Stimulated activated CD8-positive, alpha-beta memory T cell treated with anti-CD3 and anti-CD28 coated beads, Interleukin-7, amount 100 ng/mL, for 48 hours (primary cell): ENCODE measurements around the gene LRP8.
A peak's percentile ranks its signal among the peaks of the same experiment; 100 is the strongest.

Experiments
- DNase-seq, 2 donors: peaks; one replicate each; pipeline ENCODE4 v3.0.0-alpha.2; 2020; ENCODE audit warnings: low read depth in 1 of 2; ENCODE audit errors: extremely low read depth in 1 of 2

LRP8 gene

DNA sequence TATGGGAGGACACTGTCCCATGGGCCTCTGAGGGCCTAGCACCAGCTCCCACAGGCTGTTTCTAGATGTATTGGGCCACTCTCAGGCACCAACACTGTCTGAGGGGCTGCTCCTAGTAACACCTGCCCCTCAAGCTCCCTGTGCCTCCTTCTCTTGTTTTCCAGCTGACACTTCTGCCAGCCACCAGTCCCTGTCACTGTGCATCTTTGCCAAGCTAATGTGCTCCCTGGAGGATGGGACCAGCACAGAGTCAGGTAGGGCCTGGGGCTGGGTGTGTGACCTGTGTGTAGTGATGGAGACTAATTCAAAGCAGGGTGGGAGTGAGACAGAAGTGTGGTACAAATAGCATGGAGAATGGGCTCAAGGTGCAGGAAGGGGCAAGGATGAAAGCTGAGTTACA lies 60.1 kb downstream of the LRP8 start:
- no peak for DNase-seq

GRCh38 chr1:53266038-53266437 lies 61.8 kb downstream of the LRP8 start:
- DNase-seq = no peak

- DNase-seq = no peak
Observed at GRCh38 chr1:53265581-53265980, 62.3 kb downstream of the LRP8 start.

- DNase-seq = no peak
Observed at GRCh38 chr1:53264048-53264447, 63.8 kb downstream of the LRP8 start.

DNA sequence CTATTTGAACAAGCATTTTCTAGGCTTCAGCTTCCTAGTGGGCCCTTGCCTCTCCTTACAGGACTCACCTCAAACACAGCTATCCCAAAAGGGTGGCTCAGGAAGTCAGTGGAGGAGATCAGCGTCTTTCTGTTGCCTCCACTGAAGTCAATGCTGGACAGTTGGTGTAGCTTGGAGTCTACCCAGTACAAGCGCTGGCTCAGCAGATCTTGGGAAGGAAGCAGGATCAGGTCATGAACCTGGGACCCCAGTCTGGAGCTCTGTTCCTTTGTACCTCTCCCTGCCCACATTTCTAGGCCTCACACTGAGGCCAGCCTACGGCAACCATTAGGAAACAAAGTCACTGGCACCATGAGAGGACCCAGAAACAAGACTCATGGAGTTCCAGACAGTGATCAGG lies 65.9 kb downstream of the LRP8 start:
- DNase-seq = no peak

GRCh38 chr1:53260631-53261247 lies 67.1 kb downstream of the LRP8 start:
- DNase-seq = no peak

- no peak for DNase-seq
Observed at GRCh38 chr1:53259932-53260331, 67.9 kb downstream of the LRP8 start.

- DNase-seq = no peak
Observed at GRCh38 chr1:53258216-53258615, 69.7 kb downstream of the LRP8 start.

DNA sequence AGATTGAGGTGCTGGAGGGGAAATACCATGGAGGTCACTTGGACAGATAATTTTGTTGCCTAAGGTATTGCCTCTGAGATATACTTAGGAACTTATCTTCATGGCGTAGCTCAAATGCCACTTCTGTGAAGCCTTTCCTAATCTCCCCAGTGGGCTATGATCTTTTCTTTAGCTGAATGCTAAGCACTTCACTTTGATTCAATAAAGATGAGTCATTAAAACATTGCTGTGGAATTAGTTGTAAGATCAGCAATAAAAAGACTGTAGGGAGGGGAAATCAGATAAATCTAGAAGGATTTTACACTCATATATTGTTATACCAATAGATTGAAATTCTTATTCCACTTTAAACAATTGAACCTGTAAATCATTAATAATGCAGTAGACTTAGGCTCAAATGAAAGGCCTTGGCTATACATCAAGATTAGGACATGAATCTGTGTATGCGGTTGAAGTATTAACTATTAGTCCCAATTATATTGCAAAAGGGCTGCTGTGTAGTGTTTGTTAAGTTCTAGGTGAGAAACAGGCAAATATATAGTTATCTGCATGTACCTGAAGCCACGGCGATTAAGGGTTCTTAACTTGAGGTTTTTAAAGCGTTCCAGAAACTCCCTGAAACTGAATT lies 70.3 kb downstream of the LRP8 start:
- no peak for DNase-seq

- DNase-seq = no peak
Observed at GRCh38 chr1:53256511-53257453, 71.1 kb downstream of the LRP8 start.

DNA sequence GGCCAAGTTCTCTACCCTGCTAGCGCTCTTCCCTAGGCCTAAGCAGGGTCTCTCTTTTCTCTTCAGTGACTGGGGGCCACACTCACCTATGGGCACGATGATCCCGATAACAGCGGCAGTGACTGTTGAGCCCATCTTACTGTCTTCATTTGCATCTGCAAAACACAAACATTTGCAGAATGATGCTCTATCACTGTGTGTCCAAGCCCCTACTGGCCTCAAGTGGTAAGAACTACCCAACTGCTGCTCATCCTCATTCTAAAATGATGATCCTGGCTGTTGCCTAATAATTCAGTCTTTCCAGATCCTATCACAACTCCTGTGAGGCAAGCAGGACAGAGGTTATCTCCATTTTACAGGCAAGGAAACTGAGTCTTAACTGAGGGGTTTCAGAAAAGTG lies 72.8 kb downstream of the LRP8 start:
- no peak for DNase-seq

DNA sequence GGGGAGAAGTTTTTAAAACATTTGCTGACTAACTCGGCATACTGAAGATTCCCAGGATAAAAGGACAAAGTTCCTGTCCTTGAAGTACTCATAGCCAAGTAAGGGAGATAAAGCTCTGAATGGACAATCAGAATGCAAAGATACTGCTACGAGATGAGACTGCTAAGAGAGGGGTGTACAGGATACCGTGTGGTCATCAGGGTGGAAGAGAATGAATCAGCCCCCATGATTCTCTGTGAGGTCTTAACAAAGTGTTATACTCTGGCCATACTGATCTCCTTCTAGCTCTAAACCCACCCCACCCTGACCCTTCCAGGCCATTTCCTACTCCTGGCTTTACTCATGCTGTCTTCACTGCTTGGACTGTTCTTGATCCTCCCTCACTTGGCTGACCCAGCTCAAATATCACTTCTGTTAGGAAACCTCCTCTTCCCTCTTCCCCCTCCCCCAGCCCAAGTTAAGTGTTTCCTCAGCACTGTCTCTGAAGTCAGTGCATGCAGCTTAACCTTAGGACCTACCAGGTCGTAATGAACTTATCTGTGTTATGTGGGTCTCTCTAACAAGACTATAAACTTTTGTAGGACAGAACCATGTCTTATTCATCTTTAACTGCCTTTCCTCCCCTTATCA lies 73.7 kb downstream of the LRP8 start:
- no peak for DNase-seq

DNA sequence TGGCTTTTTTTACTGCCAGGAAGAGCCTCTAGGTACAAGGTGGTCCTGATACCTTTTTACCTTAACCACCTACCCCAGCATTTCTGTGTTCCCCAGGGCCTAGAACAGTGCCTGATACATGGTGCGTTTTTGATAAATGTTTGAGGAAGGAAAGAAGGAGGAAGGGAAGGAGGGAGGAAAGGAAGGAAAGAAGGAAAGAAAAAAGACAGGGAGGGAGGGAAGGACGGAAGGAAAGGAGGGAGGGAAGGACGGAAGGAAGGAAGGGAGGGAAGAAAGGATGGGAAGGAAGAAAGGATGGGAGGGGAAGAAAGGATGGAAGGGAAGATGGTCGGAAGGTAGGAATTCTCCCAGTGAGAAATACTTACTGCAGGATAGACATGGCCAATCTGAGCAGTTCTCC lies 77.5 kb downstream of the LRP8 start:
- DNase-seq = no peak

- DNase-seq = no peak
Observed at GRCh38 chr1:53249706-53250105, 78.2 kb downstream of the LRP8 start.

- no peak for DNase-seq
Observed at GRCh38 chr1:53246261-53247134, 81.4 kb downstream of the LRP8 start.

- DNase-seq = no peak
Observed at GRCh38 chr1:53244141-53244540, 83.7 kb downstream of the LRP8 start.

GRCh38 chr1:53242381-53242780 lies 85.5 kb downstream of the LRP8 start:
- DNase-seq = no peak

DNA sequence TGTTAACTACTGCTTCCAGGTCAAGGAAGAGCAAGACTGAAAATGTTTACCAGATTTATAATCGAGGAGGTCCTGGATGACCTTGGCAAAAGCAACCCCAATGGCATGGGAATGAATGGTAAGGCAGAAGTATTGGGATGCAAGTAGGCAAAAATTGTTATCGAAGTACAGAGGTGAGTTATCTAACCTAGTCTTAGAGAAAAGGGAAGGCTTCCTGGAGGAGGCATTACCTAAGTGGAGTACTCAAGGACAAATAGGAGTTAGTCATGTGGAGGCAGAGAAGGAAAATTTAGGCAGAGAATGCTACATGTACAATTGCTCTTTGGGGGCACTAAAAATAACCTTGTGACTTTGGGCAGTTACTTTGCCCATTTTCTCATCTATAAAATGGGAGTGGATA lies 86.0 kb downstream of the LRP8 start:
- DNase-seq = no peak

DNA sequence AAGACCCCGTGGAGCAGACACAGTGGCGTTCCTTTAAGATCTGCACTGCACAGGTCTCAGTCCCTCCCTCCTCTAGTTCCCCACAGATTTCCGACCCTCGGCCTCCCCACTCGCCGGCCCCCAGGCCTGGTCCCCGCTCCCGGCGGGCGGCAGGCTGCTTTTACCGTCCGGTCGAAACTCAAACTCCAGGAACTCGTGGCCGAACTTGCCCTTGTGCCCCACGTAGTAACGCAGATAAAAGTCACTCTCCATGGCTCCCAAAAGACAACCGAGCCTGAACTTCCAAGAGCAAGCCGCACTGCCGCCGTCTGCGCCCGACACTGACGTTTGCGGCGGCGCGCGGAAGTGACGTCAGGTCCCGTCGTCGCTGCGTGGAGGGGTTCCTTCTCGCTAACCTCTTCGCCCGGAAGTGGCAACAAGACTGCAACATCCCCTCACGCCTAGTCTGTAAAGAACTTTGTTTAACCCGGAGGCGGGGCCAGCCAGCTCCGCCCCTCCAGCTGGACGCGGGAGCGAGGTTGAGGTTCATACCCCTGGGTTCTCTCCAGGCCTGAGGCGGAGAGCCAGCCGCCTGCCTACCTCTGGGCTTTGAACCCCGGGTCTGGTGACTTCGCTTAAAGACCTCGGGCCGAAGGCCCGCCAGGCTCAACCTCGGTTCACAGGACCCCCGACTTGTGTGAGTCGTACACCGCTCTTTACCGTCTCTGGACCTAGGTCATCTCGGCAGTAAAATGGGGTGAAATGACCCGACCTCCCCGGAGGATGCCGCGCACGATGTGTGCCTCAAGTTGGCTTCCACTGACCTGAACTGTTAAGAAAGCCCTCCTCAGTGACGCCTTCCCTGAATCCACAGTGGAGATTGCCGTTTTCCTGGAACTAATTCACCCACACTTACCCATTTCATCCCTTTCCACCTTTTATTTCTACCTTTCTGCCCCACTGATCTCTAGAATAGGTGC lies 89.4 kb downstream of the LRP8 start, which contains the start of gene MAGOH:
TSS of gene MAGOH (minus strand) at position 322 of the 959 bp plus-strand sequence. CDS start at position 252, 70 bp downstream.
- peak; percentile 89 to 93 for DNase-seq
